ENCODE measurements around the gene FGF3.

Gene FGF3

DNA sequence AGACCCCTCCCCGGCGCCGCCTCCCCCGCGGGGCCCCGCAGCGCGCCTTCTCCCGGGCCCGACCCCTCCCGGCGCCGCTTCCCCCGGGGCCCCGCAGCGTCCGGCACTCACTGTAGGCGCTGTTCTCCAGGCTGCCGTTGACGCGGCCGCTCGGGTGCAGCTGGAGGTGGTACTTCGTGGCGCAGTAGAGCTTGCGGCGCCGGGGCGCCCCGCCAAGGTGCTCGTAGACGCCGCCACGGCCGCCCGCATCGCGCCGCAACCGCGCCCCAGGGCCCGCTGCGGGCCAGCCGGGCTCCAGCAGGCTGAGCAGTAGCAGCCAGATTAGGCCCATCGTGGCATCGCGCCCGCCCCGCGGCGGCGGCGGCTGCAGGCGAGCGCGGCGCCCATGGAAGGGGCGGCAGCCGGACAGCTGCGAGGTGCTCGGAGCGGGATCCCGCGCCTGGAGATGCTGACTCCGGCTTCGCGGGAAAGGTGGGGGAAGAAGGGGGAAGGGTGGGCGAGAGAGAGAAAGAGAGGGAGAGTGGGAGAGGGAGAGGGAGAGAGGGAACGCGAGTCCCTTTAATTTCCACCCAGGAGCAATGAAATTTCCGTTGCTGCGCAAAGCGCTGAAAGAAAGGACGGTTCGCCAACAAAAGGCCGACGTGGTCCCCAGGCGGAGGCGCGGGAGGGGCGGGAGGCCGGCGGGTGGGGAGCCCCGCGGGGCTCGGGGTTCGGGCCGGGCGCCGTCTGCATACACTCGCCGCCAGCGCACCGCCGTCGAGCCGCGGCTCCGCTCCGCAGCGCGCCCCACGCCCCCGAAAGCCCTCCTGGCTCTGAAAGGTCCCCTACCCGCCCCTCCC is at the start of gene FGF3:
FGF3 (minus strand) TSS at position 814 of the 839 bp plus-strand sequence; CDS start at position 331, 483 bp downstream.
- DNase-seq (ENCODE audit: low read depth), result no peak

DNA sequence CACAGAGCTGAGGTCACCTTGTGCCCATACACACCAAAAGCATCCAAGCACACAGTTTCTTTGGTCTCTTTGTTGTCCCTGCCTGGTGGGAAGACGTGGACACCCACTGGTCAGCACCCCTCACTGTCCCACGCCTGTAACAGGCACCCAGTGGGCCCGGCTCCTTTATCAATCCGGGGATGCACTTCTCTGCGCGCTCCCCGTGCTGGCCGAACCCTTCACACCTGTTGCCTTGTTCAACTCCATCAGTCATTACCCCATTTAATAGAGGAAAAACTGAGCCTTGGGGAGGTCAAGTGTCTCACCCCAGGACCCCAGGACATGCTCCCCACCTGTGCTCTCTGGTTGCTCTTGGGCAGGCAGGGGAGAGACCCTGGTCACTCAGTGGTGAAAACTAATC is 49.7 kb upstream of the FGF3 start:
- no peak for DNase-seq (ENCODE audit: low read depth)

DNA sequence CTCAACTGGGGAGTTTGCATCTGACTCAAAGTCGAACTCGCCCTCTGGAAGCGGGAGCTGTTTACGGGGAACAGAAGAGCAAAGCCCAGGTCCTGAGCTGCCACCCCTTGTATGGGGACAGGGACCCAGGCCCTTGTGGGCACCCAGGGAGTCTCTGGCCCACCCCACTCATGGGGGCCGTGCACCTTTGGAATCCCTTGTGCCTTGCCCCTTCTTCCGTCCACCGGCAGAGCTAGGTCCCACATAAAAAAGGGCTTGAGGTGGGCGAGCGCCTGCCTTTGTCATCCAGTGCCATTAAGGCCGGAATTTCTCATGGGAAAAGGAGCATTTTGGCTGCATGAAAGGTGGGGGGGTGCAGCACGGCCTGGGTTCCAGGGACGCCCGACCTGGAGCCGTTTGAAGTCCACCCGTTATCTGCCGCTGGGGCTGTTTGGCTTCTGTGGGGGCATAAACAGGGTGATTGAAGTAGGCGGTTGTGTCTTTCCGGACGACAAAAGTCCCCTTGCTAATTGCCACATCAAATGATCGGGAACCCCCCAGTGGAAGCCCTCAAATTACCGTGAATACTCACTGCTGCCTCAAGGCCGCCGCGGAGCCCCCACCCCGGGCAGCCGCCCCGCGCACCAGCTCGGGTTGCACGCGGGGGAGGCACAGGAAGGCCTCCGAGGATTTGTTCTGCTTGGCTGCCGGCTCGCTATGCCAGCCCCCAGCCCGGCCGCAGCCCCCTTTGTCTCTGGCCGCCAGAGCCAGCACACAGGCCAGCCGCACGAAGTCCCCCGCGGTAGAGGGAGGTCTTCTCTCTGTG is 49.0 kb upstream of the FGF3 start:
- no peak for DNase-seq (ENCODE audit: low read depth)

DNA sequence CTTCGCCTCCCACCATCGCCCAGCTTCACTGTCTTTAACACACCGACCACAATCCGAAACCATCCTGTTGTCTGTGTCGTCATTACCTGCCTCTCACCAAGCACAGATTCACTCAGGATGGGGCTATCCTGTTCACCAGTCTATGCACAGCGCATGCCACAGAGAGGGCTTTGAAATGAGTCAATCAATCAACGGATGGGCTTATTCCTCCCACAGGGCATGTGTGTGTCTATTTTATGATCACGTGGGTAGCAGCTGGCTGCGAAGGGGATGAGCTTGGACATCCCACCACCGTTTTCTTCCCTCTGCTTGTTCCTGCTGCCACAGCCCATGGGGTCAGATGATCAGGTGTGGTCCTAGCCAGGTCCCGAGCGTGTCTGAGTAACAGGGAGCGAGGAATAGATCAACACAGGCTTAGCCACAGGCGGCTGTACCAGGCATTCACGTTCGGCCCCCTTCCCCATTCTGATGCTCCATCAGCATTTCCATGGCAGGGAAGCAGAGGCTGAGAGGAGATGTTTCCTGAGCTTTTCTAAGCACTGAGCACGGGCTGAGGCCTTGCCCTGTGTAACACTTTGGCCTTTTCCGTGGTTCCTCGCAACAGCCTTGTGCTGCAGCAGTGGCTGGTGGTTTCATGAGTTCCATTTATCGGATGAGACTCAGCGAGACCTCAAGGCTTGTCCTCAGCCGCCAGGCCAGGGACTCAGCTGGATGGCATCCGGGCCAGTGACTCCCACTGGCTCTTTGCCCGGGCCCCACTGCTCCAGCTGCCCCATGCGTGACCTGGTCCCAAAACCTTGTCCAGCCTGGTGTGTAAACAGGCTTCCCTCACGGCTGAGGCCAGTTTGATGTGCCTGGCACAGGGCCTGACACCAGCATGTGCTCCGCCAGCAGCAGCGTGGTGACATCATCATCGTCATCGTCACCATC is 48.1 kb upstream of the FGF3 start:
- DNase-seq (ENCODE audit: low read depth), result peak; percentile 45

DNA sequence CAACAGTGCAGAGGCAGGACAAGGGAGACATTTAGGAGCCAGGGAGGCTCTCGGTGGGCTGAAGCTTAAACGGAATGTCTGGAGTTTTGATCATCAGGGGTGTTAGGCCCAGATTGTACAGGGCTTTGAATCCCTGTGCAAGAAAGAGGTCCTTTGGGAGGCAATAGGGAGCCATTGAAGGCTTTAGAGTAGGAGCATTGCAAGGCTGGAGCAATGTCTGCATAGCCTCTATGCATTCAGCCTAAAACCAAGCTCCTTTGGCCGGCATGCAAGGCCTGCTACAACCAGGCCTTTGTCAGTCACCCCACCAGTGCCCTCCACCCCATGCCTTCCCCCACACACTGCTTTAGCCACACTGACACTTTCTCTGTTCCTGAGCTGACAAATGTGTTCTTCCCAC is 47.4 kb upstream of the FGF3 start:
- no peak for DNase-seq (ENCODE audit: low read depth)

DNA sequence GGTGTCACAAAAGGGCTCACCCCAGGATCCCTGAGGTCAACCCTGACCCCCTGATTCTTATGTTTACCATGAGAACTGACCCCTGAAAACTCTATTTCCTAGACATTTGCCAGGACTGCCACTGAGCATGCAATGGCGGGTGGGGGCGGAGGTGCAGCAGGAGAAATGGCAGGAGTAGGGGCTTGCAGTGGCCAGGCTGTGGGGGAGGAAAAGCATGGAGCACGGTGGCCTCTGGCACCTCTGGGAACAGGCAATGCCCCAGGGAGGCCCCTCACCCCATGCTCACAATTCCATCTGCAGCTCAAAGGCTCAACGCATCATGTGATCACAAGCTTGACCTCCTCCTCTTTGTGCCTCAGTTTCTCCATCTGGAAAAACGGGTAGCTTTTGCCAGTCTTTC is 46.5 kb upstream of the FGF3 start:
- DNase-seq (ENCODE audit: low read depth), result no peak

DNA sequence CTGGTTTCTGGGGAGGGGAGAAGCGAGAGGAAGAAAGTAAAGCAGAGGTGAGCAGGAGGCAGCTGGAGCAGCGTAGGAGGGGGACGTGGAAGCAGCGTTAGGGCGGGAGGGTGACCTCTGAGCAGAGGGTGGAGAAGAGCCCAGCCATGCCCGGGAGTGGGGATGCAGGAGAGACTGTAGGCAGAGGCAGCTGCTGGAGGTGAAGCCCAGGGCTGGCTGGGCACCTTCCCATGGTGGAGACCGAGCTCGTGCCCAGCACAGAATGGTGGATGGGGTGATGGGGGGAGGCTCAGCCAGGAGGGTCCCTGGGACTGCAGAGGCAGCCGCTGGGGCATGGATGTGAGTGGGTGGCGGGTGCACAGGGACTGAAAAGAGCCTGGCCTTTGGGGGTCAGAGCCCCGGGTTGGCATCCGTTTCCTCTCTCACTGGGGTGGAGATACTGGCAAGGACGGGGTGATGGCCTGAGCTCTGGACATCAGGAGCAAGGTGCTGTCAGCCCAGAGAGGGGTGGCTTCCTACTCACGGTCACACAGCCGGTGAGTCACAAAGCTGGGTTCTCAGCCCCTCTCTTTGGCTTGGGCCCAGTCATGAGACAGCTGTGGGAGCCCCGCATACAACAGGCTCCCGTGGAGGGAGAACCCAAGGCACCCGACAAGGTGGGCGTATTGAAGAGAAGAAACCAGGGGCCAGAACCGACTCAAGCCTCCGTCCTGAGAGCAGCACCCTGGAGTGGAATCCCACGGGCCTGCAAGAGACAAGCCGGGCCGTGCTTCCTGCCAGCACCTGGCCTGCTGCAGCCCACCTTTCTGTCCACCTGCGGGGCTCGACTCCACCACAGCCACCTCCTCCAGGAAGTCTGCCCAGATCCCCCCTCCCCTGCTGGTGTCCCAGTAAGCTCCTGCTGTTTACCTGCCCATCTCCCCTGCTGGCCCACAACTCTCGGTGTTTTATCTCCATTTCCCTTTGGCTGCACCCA is 45.8 kb upstream of the FGF3 start:
- DNase-seq (ENCODE audit: low read depth), result no peak

DNA sequence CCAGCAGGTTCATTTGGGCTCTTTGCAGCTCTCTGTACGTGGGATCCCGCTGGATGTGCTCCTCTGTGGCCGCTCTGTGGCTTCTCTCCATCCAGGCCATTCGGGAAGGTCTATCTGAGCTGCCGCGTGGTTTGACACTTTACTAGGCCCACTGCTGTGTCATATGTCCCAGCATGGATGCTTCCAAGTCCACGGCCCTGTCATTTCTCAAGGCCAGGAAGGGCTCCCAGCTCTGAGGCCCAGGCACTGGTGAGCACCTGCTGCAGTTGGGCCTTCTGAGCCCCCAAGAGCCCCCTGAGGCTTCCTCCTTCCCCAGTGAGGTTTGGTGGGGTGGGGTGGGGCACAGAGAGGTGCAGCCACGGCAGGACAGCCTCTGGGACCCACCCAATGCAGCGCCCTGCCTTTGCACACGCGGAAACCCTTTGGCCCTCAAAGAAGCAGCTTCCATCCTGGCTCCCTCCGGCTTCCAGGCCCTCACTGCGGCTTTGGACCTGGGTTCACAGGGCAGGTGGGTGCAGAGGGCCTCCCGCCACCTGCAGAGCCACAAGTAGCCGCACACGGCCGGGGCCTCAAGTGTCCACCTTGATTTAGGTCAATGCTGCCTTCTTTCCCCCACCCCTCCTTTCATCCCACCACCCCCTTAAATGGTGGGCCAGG is 44.5 kb upstream of the FGF3 start:
- DNase-seq (ENCODE audit: low read depth), result no peak

DNA sequence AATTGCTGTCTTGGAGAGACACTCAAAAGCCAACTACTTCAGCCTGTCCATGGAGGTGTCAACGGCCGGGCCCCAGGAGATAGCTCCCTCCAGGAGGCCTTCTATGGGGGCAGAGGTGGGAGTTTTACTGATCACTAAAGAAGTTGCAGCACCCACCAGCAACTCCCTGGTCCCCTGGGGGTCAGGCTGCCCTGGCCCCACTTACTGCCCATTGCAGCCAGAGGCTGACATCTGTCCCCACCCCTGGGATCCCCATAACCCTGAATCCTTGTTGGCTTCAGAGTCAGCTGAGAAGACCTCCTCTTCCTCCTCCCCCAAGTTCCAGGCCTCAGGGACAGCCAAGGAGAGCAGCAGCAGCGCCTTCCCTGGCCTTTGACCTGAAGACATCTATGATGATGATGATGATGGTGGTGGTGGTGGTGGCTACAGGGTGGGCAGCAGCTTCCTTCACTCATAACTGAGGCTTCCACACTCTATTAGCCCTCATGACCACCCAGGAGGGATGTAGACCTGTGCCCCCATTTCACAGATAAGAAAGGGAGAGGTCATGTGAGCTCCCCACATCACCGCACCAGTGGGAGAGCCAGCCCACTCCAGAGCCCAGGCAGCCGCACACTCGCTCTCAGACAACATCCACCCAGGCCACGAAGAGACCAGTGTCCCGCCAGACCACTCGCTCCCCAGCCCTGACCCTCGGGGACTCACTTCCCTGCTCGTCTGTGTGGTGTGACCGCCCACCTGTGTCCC is 43.8 kb upstream of the FGF3 start:
- no peak for DNase-seq (ENCODE audit: low read depth)

DNA sequence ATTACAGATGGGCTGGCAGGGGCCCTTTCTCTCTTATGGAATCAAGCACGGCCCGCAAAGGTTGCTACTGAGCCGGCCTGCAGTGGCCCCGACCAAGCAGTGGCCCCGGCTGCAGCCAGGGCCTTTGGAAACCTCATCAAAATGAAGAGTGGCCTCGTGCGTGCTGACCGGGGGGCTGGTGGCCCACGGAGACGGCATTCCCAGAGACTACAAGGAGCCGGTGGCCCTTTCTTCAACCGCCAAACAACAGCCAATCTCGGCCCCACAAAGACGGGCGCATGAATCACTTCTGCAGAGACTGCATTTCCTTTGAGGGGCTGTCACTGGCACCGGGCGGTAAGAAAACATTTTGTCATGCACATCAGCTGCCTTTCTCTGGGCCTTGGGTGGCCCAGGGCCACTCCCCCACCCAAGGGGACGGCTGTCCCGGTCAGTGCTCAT is 43.1 kb upstream of the FGF3 start:
- DNase-seq (ENCODE audit: low read depth), result no peak

DNA sequence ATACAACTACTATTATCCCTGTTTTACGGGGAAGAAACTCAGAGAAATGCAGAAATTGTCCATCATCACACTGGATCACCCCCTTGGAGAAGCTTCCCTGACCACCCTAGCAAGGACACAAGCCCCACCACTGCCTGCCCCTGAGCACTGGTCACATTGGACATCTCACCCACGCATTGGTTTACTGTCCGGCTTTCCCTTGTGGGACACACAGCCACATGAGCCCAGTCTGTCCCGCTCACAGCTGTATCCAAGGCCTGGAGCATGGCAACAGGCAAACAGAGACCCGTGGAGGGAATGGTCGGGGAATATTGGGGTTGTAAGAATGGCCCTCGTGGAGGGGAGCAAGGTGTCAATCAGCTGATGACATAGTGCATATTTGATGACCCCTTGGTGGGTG is 42.7 kb upstream of the FGF3 start:
- DNase-seq (ENCODE audit: low read depth), result no peak

DNA sequence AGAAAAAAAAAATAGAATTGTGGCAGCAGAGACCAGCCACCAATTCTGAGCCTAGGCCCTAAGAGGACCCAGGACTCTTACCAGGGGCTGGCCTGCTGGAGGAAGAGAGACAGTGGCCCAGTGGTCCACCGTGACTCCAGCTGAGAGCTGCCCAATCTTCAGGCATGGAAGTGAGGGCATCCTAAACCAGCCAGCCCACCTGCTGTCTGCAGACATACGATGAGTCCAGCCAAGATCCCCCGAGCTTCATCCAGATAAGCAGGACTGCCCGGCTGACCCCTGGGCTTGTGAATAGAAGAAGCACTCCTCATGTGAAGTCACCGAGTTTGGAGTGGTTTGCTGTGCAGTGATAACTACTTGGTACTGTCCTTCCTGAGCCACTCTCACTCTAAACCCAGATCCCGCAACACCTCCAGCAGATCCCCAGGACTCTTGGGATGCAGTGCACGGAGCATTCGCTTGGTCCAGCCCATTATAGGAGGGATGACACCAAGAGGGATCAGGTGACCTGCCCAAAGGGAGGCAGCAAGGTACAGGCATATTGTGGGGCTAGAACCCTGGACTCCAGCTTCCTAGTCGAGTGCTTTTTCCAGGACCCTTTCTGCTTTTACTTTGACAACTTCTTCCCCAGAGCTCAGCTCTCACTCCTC is 41.7 kb upstream of the FGF3 start:
- DNase-seq (ENCODE audit: low read depth), result no peak

DNA sequence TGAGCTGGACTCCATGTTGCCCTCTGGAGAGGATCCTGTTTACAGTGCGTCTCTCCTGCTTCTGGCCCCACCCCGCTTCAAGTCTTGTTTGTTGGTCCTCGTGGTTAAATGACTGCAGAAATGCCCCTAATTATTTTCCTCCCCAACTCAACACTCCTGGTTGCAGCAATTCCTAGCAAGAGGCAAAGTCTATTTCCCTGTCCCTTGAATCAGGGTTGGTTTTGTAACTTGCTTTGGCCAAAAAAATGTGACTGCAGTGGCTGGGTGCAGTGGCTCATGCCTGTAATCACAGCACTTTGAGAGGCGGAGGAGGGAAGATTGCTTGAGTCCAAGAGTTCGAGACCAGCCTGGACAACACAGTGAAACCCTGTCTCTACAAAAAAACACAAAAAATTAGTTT is 41.0 kb upstream of the FGF3 start:
- DNase-seq (ENCODE audit: low read depth), result no peak

DNA sequence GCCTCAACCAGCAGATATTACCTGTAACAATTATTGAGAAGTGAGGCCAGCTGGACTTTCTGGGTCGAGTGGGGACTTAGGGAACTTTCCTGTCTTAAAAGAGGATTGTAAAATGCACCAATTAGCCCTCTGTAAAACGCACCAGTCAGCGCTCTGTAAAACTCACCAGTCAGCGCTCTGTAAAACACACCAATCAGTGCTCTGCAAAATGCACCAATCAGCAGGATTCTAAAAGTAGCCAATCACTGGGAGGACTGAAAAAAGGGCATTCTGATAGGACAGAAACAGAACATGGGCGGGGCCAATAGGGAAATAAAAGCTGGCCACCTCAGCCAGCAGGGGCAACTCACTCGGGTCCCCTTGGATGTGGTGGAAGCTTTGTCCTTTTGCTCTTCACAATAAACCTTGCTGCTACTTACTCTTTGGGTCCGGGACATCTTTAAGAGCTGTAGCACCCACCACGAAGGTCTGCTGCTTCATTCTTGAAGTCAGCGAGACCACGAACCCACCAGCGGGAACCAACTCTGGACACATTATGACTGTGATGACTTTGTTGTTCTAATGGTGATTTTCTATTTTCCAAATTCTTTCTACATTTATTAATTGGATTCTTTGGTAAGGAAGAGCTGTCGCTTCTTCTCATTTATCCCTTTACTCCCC is 40.2 kb upstream of the FGF3 start:
- no peak for DNase-seq (ENCODE audit: low read depth)

DNA sequence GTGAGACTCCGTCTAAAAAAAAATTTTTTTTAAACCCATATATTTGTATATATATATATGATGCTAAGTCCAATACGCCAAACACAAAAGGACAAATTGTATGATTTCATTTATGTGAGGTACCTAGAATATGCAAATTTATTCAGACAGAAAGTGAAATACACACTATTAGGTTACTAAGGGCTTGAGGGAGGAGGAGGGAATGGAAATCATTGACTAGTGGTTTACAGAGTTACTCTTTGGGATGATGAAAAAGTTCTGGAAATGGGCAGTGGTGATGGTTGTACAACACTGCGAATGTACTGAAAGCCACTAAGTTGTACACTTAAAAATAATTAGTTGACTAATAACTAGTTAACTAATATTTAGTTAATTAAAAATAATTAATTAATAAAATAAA is 36.2 kb upstream of the FGF3 start:
- DNase-seq (ENCODE audit: low read depth), result no peak

DNA sequence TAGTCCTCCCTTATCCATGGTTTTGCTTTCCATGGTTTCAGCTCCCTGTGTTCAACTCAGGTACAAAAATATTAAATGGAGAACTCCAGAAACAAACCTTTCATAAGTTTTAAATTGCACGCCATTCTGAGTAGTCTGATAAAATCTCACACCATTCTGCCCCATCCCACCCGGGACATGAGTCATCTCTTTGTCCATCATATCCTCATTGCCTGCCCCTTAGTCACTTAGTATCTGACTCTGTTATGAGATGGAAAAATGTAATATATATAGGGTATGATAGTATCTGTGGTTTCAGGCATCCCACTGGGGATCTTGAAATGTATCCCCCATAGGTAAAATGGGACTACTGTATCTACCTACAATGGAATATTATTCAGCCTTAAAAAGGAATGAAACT is 35.5 kb upstream of the FGF3 start:
- peak; percentile 70 for DNase-seq (ENCODE audit: low read depth)

DNA sequence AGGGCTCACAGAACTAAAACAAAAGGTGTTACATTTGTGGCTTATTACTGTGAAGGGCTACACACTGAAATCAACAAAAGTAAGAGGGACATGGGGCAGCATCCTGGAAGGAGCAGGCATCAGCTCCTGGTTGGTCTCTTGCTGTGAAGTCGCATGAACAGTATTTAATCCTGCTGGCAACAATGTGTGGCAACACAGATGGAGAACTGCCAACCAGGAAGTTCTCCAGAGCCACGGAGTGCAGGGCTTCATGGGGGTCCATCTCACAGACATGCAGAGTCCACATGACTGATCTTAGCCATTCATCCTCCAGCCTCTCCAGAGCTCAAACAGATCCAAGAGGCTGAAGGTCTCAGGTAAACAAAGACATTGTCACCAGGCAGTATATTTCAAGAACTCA is 32.8 kb upstream of the FGF3 start:
- DNase-seq (ENCODE audit: low read depth), result no peak

DNA sequence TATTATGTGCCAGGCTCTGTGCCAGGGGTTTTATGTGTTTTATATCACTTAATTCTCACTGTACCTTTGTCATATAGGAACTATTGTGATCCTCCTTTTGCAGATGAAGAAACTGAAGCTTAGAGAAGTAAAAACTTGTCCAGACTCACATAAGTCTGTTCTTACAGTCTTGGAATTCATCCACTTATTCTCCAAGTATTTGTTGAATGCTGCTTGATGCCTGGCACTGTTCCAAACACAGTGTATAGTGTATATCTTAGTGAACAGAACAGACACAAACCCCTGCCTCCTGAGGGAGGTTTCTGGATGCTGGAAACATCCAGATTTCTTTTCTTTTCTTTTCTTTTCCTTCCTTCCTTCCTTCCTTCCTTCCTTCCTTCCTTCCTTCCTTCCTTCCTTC is 29.0 kb upstream of the FGF3 start:
- DNase-seq (ENCODE audit: low read depth), result peak; percentile 34

DNA sequence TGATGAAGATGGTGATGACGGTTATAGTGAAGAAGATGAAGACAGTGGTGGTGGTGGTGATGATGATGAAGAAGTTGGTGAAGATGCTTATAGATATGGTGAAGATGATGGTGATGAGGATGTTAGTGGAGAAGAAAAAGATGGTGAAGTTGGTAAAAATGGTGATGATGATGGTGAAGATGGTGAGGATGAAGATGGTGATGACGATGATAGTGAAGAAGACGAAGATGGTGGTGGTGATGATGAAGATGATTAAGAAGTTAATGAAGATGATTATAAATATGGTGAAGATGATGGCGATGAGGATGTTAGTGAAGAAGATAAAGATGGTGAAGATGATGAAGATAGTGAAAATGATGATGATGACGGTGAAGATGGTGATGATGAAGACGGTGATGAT is 25.2 kb upstream of the FGF3 start:
- no peak for DNase-seq (ENCODE audit: low read depth)

All from EH (cell line).